H1 (cell line): ENCODE measurements around the gene NUP210L. TPM values are rescaled to one million over a fixed set of nuclear protein-coding genes. Genes with fewer than 3 reads are reported as not detected.
A peak's percentile ranks its signal among the peaks of the same experiment; 100 is the strongest.

ENCODE experiments used
- ASH2L ChIP-seq: fragments of 200-600, 300-600 bp; sonication (generic); IDR thresholded peaks from one replicate; pipeline ENCODE4 v1.7.1; 2017; ENCODE audit warnings: low read length
- BACH1 ChIP-seq: IDR thresholded peaks from 2 replicates; pipeline ENCODE4 v1.6.1; 2012; ENCODE audit warnings: low read length, improper control_type of control experiment
- BCL11A ChIP-seq, 2 experiments: IDR thresholded peaks; one replicate each; pipeline ENCODE4 v1.6.1; 2011; ENCODE audit warnings: low read depth in 2 of 2, low read length in 2 of 2, mild to moderate bottlenecking in 2 of 2
- CHD7 ChIP-seq: fragments of 300-600 bp; sonication (generic); IDR thresholded peaks from 2 replicates; pipeline ENCODE4 v1.7.1; 2012; ENCODE audit warnings: low read length, moderate library complexity, mild to moderate bottlenecking, inconsistent platforms; ENCODE audit not compliant: insufficient replicate concordance
- E2F6 ChIP-seq: IDR thresholded peaks from 2 replicates; pipeline ENCODE4 v1.6.1; 2012; ENCODE audit warnings: inconsistent platforms
- HDAC2 ChIP-seq, 2 experiments: fragments of 300-600 bp in 1 of 2; sonication (generic) in 1 of 2; IDR thresholded peaks; 2 replicates each; pipeline ENCODE4 v1.6.1; 2011 to 2012; ENCODE audit warnings: low read depth in 2 of 2, low read length in 2 of 2, mild to moderate bottlenecking in 2 of 2, moderate library complexity in 2 of 2, borderline replicate concordance in 1 of 2, inconsistent platforms in 1 of 2
- HDAC6 ChIP-seq: IDR thresholded peaks from one replicate; pipeline ENCODE4 v1.7.1; 2012; ENCODE audit warnings: low read depth, mild to moderate bottlenecking, inconsistent platforms, low read length, moderate library complexity
- SIRT6 ChIP-seq: IDR thresholded peaks from one replicate; pipeline ENCODE4 v1.7.1; 2012; ENCODE audit warnings: low read length, inconsistent platforms
- TAF1 ChIP-seq: IDR thresholded peaks from 2 replicates; pipeline ENCODE4 v1.6.1; 2011; ENCODE audit warnings: mild to moderate bottlenecking, low read depth, low read length
- TCF12 ChIP-seq: IDR thresholded peaks from 2 replicates; pipeline ENCODE4 v1.6.1; 2011; ENCODE audit warnings: low read depth, mild to moderate bottlenecking, low read length
- polyA plus RNA-seq, 7 experiments: library from polyadenylated mRNA; depleted of rRNA in 3 of 7; stranded (reverse) in 5 of 7; unstranded in 2 of 7; fragments of >200 nt in 5 of 7; fragments of 200-250 nt in 2 of 7; gene quantifications; 1 replicate in 5 of 7; 2 replicates in 1 of 7; 4 replicates in 1 of 7; pipeline versions ENCODE4 v1.2.1 to v1.2.3, GENCODE V29; 2011 to 2013; ENCODE audit warnings: missing spikeins in 2 of 7, mixed read lengths in 2 of 7
- total RNA-seq: library from RNA; stranded (reverse); fragmentation: NEBNext Ultra II Directional; extraction: Animal tissue kit (Norgen Biotek cat#: 25700); gene quantifications from 2 replicates; pipeline ENCODE4 v1.2.1, GENCODE V29; 2021

NUP210L gene
- total and polyA plus RNA-seq, 2 of the 8 experiments (the other 6 are each of a cell fraction or from before 2014, with no cell fraction given): not detected

- TF ChIP-seq HDAC2 (IDR thresholded peaks at IDR 0.05; ENCODE audit: borderline replicate concordance in 1 of 2, low read depth in 2 of 2, low read length in 2 of 2) (no peak), ASH2L (peak; percentile 23), CHD7 (no peak), TCF12 (no peak), BCL11A (IDR thresholded peaks at IDR 0.05; ENCODE audit: low read depth in 2 of 2, low read length in 2 of 2) (no peak), TAF1 (0 out of 2 replicates have a peak, but pooled peaks have one; percentile 25), E2F6 (peak; percentile 97), HDAC6 (no peak), SIRT6 (no peak), BACH1 (no peak)
Observed at GRCh38 chr1:154154534-154155191, at the start of gene NUP210L (continued).
